Thoracic aorta (tissue), 2 donors: Measurements from ENCODE around the gene TRPC4. TPM values are rescaled to one million over a fixed set of nuclear protein-coding genes. Genes with fewer than 3 reads are reported as not detected.
A peak's percentile ranks its signal among the peaks of the same experiment; 100 is the strongest.

Experiments
- ATAC-seq: fragments of 150-250 bp; one replicate; pipeline ENCODE4 v1.8.0; 2017; ENCODE audit warnings: low read depth; ENCODE audit not compliant: insufficient number of reproducible peaks, low FRiP score
- DNase-seq: peaks from one replicate; pipeline ENCODE4 v3.0.0-alpha.2; 2020; ENCODE audit warnings: low spot score
- H3K27ac ChIP-seq, 2 donors: fragments of 200-600 bp; sonication (generic); 1 replicate in 1 of 2; 2 replicates in 1 of 2; pipeline ENCODE4 v1.5.1; 2016; ENCODE audit warnings: mild to moderate bottlenecking in 2 of 2, moderate library complexity in 2 of 2
- H3K27me3 ChIP-seq: fragments of 200-600 bp; sonication (generic); replicated peaks from 2 replicates; pipeline ENCODE4 v1.6.0; 2016; ENCODE audit warnings: mild to moderate bottlenecking; ENCODE audit not compliant: insufficient read depth
- H3K36me3 ChIP-seq: fragments of 200-600 bp; sonication (generic); one replicate; pipeline ENCODE4 v1.5.1; 2016
- H3K4me1 ChIP-seq, 2 donors: fragments of 200-600 bp; sonication (generic); 1 replicate in 1 of 2; 2 replicates in 1 of 2; pipeline versions ENCODE4 v1.5.1 to v1.6.0; 2016; ENCODE audit warnings: low read depth in 2 of 2, mild to moderate bottlenecking in 1 of 2; ENCODE audit not compliant: control insufficient read depth in 1 of 2
- H3K4me3 ChIP-seq: fragments of 200-600 bp; sonication (generic); 2 replicates; pipeline ENCODE4 v1.5.1; 2016; ENCODE audit warnings: mild to moderate bottlenecking
- H3K9me3 ChIP-seq: fragments of 200-600 bp; sonication (generic); 2 replicates; pipeline ENCODE4 v1.5.1; 2016
- CTCF ChIP-seq: fragments of 200-600 bp; sonication (generic); IDR thresholded peaks from one replicate; pipeline ENCODE4 v1.5.1; 2019; ENCODE audit warnings: antibody characterized with exemption
- total RNA-seq, 2 donors: library from RNA; depleted of rRNA; stranded (reverse); fragments of >200 nt; gene quantifications; one replicate each; pipeline versions ENCODE4 v1.1.0 to v1.2.3, GENCODE V29; 2016

TRPC4 gene
- total RNA-seq, 2 donors from 2014 or later = 7.1 to 7.6 TPM

- Histone ChIP-seq H3K9me3 (no peaks in the 10 kb centered on the region), H3K4me3 (no peak overlapping the region), H3K27ac (no peak overlapping the region), H3K4me1 (peaks cover 6 to 11% of the 10 kb centered on the region in 2 donors), H3K27me3 (no peaks in the 10 kb centered on the region), H3K36me3 (no peaks in the 10 kb centered on the region)
- ATAC-seq (no peak), DNase-seq (no peak)
- no peak for TF ChIP-seq CTCF
Observed at GRCh38 chr13:37706041-37706440, 163.5 kb downstream of the TRPC4 start.

- Histone ChIP-seq H3K4me1 (peaks cover 6 to 13% of the 10 kb centered on the region in 2 donors), H3K27me3 (no peaks in the 10 kb centered on the region), H3K4me3 (no peak overlapping the region), H3K27ac (peak overlapping the region in 1 of 2 donors; percentile 49), H3K36me3 (no peaks in the 10 kb centered on the region), H3K9me3 (no peaks in the 10 kb centered on the region)
- no peak for TF ChIP-seq CTCF
- DNase-seq (no peak), ATAC-seq (peak; percentile 63)
Observed at GRCh38 chr13:37701972-37702371, 167.6 kb downstream of the TRPC4 start.

GRCh38 chr13:37701306-37701705, 168.3 kb downstream of the TRPC4 start:
- H3K9me3 ChIP-seq = no peaks in the 10 kb centered on the region
- peak; percentile 50 for ATAC-seq

GRCh38 chr13:37700887-37701286, 168.7 kb downstream of the TRPC4 start:
- DNase-seq (no peak), ATAC-seq (no peak)
- H3K27ac ChIP-seq = peak overlapping the region in 1 of 2 donors; percentile 8
- H3K4me3 ChIP-seq = no peak overlapping the region
- no peaks in the 10 kb centered on the region for H3K27me3 ChIP-seq
- no peaks in the 10 kb centered on the region for H3K9me3 ChIP-seq
- peaks cover 6 to 13% of the 10 kb centered on the region in 2 donors for H3K4me1 ChIP-seq
- no peaks in the 10 kb centered on the region for H3K36me3 ChIP-seq
- no peak for TF ChIP-seq CTCF

More at GRCh38 chr13:37701306-37701705, 168.3 kb downstream of the TRPC4 start:
- no peak for DNase-seq
- H3K27me3 ChIP-seq = no peaks in the 10 kb centered on the region
- no peak for TF ChIP-seq CTCF
- peak overlapping the region in 1 of 2 donors; percentile 49 for H3K27ac ChIP-seq
- no peaks in the 10 kb centered on the region for H3K36me3 ChIP-seq
- peaks cover 6 to 13% of the 10 kb centered on the region in 2 donors for H3K4me1 ChIP-seq
- no peak overlapping the region for H3K4me3 ChIP-seq

DNA sequence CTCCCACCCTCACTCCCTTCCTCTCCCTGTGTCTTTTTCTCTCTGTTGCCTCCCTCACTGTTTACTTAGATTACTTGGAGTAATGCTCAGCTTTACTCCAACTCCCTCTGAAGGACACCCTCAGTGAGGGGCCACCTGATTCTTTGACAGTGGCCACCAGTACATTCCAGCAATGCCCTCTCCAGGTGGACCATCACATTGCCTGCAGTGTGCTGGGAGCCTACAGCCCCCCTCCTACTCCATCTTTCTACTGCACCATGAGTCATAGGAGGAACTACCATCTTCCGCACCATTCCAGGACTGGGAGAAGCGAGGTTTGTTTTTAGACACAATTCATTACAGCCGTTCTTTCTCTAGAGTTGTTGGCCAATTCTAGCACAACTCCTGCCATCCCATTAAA, 174.4 kb downstream of the TRPC4 start:
- no peaks in the 10 kb centered on the region for H3K36me3 ChIP-seq
- TF ChIP-seq CTCF = no peak

More for the DNA sequence above, 174.4 kb downstream of the TRPC4 start:
- DNase-seq (no peak), ATAC-seq (no peak)
- no peak overlapping the region for H3K4me3 ChIP-seq
- no peaks in the 10 kb centered on the region for H3K4me1 ChIP-seq
- H3K27ac ChIP-seq = no peak overlapping the region
- no peaks in the 10 kb centered on the region for H3K9me3 ChIP-seq
- H3K27me3 ChIP-seq = no peaks in the 10 kb centered on the region
